Activated gamma-delta T cell treated with Interleukin-2 at 50 U/mL for 16 hours (primary cell): Measurements from ENCODE around the gene NR2F1-AS1.
"Not testable (repeated sequence)": the region's sequence is repeated elsewhere in the genome, so short reads cannot be mapped to it uniquely, and the experiment has no call there.

Experiments
- DNase-seq: peaks from one replicate; pipeline ENCODE4 v3.0.0-alpha.2; 2020

Gene NR2F1-AS1

DNA sequence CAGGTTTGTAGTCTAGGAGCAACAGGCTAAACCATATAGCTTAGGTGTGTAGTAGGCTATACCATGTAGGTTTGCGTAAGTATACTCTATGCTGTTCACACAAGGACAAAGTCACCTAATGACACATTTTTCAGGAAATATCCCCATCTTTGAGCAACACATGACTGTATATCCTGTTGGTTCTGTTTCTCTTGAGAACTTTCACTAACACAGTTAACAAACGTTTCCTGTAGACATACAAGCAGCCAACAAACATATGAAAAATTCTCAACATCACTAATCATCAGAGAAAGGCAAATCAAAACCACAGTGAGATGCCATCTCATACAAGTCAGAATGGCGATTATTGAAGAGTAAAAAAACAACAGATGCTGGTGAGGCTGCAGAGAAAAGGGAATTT lies 68.2 kb downstream of the NR2F1-AS1 start:
- DNase-seq = no peak

DNA sequence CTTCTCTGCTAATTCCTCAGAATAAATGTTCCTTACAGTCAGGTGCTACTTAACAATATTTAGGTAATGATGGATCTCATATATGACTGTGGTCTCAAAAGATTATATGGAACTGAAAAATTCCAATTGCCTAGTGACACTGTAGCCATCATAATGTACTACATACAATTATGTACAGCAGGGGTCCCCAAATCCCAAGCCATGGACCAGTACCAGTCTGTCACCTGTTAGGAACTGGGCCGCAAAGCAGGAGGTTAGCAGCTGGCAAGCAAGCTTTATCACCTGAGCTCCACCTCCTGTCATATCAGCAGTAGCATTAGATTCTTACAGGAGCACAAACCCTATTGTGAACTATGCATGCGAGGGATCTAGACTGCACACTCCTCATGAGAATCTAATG lies 69.6 kb downstream of the NR2F1-AS1 start:
- DNase-seq = no peak

DNA sequence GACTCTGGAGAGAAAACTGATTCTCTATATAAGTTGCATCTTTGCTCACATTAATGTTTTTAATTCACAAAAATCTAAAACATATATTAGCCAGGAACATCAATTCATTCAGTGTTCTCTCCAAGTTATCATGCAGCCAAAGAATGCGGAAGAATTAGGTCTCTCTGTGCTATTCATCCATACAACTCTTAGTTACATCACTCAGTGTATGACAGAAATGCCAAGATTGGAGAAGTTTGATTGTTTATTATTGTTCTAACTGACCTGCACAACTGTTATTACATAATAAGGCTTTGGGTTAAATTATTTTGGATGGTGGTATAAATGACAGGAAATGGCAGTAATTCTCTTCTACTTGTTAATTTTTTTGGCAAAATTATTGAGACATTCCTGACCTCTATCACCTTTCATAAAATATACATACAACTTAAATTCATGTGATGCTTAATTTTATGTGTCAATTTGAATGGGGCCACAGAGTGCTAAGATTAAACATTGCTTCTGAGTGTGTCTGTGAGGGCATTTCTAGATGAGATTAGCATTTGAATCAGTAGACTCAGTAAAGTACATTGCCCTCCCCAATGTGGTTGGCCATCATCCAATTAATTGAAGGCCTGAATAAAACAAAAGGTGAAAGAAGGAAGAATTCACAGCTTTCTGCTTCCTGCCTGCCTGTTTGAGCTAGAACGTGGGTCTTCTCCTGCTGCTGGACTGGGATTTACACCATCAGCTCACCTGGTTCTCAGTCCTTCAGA lies 70.2 kb downstream of the NR2F1-AS1 start:
- DNase-seq = no peak

DNA sequence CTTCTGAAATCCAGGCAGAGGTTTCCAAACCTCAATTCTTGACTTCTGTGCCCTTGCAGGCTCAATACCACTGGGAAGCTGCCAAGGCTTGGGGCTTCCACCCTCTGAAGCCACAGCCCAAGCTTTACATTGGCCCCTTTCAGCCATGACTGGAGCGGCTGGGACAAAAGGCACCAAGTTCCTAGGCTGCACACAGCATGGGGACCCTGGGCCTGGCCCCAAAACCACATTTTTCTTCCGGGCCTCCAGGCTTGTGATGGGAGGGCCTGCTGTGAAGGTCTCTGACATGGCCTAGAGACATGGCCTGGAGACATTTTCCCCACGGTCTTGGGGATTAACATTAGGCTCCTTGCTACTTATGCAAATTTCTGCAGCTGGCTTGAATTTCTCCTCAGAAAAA lies 75.5 kb downstream of the NR2F1-AS1 start:
- DNase-seq = not testable (repeated sequence)

DNA sequence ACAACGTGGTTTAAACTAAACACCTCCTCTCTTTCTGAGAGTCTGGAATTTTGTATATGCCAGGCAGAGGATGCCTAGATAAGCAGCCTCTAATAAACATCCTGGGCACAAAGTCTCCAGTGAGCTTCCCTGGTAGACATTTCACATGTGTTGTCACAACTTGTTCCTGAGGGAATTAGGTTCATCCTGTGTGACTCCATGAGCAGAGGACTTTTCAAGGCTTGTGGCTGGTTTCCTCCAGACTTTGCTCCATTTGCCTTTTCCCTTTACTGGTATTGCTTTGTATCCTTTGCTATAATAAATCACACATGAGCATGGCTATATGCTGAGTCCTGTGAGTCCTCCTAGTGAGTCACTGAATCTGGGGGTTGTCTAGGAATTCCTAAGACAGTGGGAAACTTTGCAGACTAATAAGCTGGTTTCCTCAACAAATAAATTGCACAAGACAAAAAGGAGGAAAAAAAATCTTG lies 77.4 kb downstream of the NR2F1-AS1 start:
- no peak for DNase-seq

DNA sequence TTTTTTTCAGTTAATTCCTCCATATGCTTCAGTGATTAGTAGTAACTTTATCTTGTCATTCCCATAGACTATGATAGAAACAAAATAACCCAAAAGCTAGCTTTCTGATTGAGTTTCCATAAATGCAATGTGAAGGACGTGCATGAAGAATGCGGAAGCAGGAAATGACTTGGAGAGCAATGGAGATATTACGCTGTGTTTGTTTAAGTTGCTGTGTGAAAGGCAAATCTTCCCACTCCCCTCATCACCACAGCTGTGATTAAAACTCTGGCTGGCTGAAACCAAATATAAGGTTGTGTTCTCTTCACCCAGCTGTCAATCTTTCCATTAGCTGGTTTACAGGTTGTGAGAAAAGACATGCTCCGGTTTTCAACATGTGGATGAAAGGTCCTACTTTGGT lies 83.9 kb downstream of the NR2F1-AS1 start:
- no peak for DNase-seq

DNA sequence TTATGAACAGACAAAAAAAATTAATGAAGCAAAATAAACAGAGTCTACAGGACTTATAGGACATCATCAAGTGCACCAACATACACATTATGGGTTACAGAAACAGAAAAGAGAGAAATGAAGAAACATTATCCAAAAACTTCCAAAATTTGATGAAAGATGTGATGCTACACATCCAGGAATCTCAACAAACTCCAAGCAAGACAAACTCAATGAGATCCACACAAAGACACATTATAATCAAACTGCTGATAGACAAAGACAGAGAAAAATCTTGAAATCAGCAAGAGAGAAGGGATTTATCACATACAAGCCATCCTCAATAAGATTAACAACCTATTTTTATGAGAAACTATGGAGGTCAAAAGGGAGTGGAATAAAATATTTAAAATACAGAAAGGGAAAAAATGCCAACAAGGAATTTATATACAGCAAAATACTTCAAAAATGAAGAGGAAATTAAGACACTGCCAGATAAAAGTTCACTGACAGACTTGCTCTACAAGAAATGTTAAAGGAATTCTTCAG lies 101.0 kb downstream of the NR2F1-AS1 start:
- DNase-seq = no peak

DNA sequence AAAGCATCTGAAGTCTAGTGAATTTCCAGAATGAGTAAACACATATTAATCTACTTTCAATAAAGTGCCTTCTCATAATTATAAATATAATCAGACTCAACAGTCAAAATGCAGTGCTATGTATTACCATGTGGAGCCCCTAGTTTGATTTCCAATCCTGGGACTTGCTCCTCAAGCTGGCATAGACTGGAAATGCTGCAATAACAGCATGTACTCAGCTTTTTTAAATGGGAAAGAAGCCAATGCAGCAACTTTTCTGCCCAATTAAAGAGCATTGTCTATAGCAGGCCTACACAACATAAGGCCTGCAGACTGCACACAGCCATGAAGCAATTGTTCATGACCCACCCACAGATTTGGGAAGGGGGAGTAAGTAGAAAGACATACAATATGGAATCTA lies 103.2 kb downstream of the NR2F1-AS1 start:
- no peak for DNase-seq

DNA sequence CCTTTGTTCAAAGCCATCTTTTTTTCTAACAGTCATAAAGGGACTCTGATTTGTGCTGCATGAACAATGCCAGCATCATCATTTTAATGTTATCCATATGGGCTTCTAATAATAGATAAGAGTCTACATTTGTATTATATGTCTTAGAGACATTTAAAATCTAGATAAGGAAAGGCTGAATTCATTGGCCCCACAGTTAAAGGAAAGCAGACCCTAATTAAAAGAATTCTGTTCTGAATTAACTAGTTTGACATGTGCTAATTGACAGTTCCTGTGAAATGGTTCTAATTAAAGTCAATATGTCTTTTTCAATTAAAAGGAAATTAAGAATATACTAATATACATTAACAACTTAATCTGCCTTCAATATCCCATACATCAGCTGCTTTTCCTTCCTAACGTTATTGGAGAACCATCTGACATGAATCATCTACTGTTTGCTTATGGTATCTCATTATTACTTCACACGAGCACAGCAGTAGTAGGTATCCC lies 104.7 kb downstream of the NR2F1-AS1 start:
- no peak for DNase-seq

DNA sequence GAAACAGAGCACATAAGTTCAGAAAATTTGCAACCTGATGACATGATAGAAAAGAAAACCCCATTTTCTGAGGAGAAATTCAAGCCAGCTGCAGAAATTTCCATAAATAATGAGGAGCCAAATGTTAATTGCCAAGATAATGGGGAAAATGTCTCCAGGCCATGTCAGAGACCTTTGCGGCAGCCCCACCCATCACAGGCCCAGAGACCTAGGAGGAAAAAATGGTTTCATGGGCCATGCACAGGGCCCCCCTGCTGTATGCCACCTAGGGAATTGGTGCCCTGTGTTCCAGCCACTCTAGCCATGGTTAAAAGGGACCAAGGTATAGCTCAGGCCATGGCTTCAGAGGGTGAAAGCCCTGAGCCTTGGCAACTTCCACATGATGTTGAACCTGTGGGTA lies 118.1 kb downstream of the NR2F1-AS1 start:
- DNase-seq = no peak

DNA sequence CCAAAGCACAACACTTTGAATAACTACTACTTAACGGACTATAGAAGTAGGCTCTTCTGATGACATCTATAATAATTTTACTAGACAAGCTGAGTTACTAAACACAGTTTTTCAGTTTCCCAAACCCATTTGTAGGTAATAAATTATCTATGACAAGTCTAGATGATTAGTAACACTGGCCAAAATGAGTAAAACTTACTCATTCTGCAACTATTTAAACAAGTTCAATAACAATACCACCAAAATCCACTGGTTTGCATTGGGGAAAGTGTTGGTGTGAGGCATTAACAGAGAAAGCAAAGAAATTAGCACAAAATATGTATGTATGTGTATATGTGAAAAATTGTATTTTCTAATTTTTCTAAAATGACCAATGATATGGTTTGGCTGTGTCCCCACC lies 119.3 kb downstream of the NR2F1-AS1 start:
- no peak for DNase-seq

DNA sequence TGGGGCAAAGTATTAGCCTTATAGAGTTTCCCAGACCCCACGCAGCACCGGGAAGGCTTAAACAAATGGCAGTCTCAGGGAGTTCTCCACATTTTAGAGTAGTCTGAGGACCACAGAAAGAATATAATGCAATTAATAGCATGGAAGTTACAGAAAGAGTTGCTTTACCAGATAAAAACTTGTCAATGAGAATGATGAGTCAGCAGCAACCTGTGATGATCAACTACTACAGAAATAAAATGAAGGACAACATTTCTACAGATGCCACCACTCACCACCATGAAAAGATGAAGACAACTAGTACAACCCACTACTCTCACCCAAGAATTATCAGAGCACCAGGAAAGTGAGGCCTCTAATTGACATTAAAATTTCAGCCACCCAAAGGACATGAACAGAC lies 120.7 kb downstream of the NR2F1-AS1 start:
- DNase-seq = no peak

DNA sequence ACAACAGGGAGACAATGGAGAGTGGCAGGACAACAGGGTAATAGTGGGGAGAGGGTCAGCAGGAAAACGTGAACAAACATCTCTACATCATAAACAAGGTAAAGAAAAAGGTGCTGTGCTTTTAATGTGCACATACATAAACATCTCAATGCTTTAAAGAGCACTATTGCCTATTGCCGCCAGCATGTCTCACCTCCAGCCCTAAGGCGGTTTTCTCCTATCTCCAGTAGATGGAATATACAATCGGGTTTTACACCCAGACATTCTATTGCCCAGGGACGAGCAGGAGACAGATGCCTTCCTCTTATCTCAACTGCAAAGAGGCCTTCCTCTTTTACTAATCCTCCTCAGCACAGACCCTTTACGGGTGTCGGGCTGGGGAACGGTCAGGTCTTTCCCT lies 124.2 kb downstream of the NR2F1-AS1 start:
- not testable (repeated sequence) for DNase-seq

DNA sequence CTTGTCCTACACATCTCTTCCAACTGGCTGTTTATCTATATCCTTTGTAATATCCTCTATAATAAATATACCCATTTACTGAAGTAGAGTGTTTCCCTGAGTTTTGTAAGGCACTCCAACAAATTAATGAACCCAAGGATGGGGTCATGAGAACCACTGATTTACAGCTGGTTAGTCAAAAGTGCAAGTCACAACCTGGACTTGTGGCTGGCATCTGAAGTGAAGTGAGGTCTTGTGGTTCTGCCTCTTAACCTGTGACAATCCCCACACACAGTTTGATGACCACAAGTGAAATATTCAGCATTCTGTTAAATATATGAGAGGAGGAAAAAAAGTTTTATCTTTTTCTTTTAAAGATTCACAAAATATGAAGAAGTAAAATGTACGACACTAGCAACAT lies 126.1 kb downstream of the NR2F1-AS1 start:
- DNase-seq = no peak

DNA sequence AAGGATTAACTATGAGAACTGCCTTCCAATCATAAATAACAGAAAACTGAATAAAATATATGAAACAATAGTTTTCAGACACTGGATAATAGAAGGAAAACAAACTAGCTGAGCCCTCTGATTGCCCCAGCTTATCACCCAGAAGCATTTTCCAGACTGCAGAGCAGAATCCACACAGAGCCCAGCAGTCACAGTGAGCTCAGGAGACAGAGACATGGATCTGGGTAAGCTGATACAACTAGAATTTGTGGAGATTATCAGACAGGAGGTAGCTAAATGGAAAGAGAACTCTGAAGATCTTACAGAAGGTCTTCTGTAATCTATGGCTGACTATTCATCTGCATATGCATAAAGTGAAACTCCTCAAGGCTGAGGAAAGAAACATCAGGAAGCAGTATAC lies 128.8 kb downstream of the NR2F1-AS1 start:
- DNase-seq = no peak

DNA sequence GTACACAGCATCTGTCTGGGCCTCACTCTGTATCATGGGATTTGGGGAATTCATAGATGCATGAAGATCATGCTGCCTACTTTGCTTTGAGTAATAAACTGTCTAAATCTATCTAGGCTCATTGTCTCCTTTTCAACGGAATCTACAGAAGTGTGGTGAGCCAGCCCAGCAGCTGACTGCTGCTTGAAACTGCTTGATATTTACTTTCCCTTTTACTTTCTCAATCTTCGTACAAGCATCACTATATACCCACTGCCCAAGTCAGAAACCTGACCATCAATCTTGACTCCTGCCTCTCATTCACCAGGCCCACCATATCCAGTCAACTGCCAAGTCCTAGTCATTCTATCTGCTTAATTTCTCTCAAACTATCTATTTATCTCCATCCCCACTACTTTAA lies 142.9 kb downstream of the NR2F1-AS1 start:
- no peak for DNase-seq

DNA sequence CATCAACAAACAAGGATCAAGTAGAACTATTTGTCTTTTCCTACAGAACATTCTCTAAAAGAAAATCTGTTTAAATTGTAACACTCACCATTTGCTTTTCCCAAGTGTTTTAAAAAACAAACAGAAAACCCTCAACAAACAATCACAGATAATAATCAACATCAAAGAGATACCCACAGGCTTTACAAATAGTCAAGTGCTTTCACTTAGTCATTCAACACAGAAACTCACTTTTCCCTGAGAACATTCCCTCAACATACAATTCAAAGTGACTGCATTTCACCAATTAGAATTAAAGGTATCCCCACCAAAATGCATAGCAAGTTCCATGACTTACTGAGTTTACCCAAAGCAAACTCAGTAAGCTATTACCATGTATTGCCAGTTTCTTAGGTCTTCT lies 144.9 kb downstream of the NR2F1-AS1 start:
- DNase-seq = no peak

DNA sequence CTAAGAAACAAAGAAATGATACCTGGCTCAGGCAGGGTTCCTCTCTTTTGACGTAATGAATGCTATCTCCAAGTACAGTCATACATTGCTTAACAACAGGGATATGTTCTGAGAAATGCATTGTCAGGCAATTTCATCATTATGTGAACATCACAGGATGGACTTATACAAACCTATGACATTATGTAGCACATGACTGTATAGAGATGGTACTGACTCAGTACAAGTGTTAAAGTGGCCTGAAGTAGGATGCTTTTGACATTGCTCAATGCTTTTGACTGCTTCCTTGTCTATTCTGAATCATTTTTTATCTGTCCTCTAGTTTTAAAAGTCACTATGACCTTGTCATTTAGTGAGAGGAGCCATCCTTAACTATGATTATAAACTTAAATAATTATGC lies 147.6 kb downstream of the NR2F1-AS1 start:
- DNase-seq = no peak

DNA sequence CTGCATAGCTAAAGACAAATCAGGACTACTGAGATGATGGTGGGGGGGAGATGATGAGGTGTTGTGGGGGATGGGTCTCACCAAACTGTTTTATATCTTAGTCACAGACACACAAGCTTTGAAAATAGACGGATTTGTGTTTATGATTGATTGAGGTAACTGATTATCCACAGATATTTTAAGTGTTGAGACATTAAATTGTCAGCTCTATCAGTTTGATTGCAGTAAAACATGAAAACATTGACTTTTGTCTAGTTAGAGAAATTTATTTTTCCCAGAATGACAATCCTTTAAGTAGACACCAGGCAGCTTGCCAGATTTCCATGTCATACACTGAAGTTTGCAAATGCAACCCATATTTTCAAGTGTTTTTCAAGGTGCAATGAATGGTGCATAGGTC lies 149.8 kb downstream of the NR2F1-AS1 start:
- DNase-seq = no peak

DNA sequence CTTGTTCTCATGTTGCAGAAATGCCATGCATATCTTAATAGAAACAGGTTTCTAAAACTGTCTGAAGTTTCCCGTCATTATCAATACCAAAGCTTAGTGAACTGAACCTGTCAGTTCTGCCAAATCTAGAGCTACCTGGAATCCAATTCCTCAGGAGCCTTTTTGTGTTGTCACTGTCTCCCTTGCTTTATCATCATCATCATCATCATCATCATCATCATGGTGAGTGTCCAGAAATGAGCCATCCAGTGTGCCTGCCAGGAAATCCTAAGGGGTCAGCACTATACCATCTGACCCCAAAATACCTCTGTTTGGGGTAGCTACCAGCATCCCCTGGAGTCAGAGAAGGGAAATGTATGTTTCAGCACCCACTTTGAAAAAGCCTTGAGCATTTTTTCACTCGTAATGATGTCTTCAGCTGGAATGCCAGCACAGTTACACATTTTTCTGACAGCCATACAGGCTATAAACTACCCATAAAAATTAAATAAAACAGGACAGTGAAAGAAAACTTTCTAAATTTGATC lies 150.3 kb downstream of the NR2F1-AS1 start:
- no peak for DNase-seq

DNA sequence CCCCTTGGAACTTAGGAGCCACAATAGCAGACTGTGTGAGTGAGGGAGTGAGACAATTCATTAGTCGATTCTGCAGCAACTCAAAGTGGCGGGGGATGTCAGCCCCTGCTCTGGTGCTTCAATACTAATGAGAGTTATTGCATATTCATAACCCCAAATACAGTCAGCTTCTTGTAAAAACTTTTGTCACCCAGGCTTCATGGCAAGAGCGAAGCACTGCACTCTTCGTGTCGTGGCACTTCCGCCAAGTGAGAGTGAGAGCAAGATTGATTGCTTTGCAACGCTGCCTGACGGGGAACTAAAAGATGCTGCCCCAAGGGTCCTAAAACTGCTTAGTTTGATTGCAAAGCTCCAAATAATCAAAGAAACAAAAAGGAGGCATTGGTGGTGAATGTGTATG lies 150.9 kb downstream of the NR2F1-AS1 start:
- no peak for DNase-seq

DNA sequence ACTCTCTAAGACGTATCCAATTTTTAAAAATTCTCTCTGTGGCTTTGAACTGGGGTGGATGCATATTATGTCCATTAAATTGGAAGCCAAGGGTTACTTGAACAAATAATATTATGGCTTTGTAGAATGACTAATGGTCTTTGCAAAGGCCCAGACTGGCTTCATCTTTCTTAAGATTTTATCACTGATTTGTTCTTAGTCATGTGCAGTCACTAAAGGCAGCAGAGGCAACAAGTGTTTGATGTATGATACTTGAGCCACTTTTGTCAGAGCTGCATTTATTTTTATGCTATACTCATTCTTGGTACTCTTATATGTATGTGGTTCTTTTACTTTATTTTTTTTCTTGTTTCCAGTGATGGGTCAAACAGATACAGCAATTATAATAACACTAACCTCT lies 152.2 kb downstream of the NR2F1-AS1 start:
- DNase-seq = no peak

DNA sequence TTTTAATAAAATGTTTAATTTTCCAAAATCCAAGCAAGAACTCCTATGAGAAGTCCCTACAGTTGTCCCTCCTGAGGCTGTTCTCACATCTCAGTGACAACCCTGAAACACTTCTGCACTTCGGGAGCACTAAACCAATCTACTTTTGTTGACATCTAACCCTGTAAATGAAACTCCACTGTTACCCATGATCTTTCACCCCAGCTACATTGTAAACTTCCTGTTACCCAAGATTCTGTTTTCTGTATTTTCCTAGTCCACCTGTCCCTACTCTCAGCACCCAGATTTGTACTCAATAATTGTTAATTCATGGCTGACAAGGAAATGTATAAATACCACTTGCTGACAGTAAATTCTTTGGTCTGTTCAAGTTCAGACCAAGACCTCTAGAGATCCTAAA lies 153.7 kb downstream of the NR2F1-AS1 start:
- no peak for DNase-seq

DNA sequence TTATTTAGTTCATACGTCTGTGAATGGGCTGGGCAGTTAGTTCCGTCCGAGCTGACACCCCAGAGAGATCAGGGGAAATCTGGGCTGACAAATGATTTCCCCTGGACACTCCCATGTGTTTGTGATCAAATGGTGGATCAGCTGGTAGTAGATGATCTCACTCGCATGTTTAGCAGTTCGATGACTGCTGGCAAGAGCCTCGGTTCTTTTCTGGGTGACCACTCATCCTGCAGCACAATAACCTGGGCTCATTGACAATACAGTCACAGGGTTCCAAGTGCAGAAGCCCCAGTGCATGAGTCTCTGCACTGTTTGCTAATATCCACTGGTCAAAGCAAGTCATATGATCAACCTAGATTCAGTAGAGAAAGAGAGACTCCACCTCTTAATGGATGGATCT lies 155.9 kb downstream of the NR2F1-AS1 start:
- DNase-seq = no peak

DNA sequence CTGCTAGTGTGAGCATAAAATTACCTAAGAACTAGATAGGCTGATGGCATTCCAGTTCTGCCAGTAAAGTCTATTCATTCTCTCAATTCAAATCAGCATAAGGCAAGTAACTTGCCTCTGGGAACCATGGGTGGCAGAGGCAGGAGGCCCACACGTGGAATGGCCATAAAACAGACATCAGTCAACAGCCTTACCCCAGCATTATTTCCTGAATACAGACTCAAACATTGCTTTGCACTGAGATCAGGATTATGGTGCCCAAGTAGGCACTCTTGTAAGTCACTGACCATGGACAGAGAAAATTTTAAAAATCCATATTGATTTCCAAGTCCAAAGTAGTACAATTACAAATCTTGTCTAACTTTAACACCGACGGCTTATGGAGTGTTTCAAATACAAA lies 157.7 kb downstream of the NR2F1-AS1 start:
- DNase-seq = no peak
